Natural killer cell (primary cell): ENCODE results near the gene DEFB123. TPM values are rescaled to one million over a fixed set of nuclear protein-coding genes. Genes with fewer than 3 reads are reported as not detected.

ENCODE experiments used
- ATAC-seq, 3 donors: fragments of 150-1000 bp in 2 of 3; fragments of 200-7000 bp in 1 of 3; cut with Tn5 transposase; 1 replicate in 1 of 3; 2 replicates in 2 of 3; pipeline ENCODE4 v1.10.0; 2021; ENCODE audit warnings: mild to moderate bottlenecking in 2 of 3, moderate library complexity in 2 of 3
- DNase-seq, 2 donors: peaks; one replicate each; pipeline versions ENCODE4 v3.0.0 to v3.0.0-alpha.2; 2013 to 2021; ENCODE audit warnings: mixed read lengths in 1 of 2
- H3K27ac ChIP-seq: one replicate; pipeline ENCODE4 v1.5.1; 2013; ENCODE audit warnings: mild to moderate bottlenecking, low read length
- H3K27me3 ChIP-seq: one replicate; pipeline ENCODE4 v1.6.1; 2013; ENCODE audit warnings: low read length; ENCODE audit not compliant: control insufficient read depth, insufficient read depth
- H3K36me3 ChIP-seq: one replicate; pipeline ENCODE4 v1.6.1; 2013; ENCODE audit warnings: low read length; ENCODE audit not compliant: control insufficient read depth, insufficient read depth
- H3K4me1 ChIP-seq: one replicate; pipeline ENCODE4 v1.6.1; 2013; ENCODE audit warnings: low read length; ENCODE audit not compliant: control insufficient read depth, insufficient read depth
- H3K4me3 ChIP-seq: one replicate; pipeline ENCODE4 v1.5.1; 2013; ENCODE audit warnings: low read length
- H3K9me3 ChIP-seq: one replicate; pipeline ENCODE4 v1.6.1; 2013; ENCODE audit warnings: low read length; ENCODE audit not compliant: control insufficient read depth, insufficient read depth
- H3K27ac Mint-ChIP-seq, 2 donors: one replicate each; pipeline ENCODE4 v1.8.0; 2022; ENCODE audit warnings: mild to moderate bottlenecking in 2 of 2, mixed read lengths in 2 of 2, moderate library complexity in 1 of 2
- H3K27me3 Mint-ChIP-seq, 2 donors: one replicate each; pipeline ENCODE4 v1.8.0; 2022; ENCODE audit warnings: low read depth in 2 of 2, mixed read lengths in 2 of 2
- H3K36me3 Mint-ChIP-seq: one replicate; pipeline ENCODE4 v1.8.0; 2022; ENCODE audit warnings: mixed read lengths
- H3K4me1 Mint-ChIP-seq, 2 donors: one replicate each; pipeline ENCODE4 v1.8.0; 2022; ENCODE audit warnings: mixed read lengths in 2 of 2
- H3K4me3 Mint-ChIP-seq: one replicate; pipeline ENCODE4 v1.8.0; 2022; ENCODE audit warnings: mild to moderate bottlenecking, moderate library complexity, mixed read lengths
- H3K9me3 Mint-ChIP-seq, 2 donors: one replicate each; pipeline ENCODE4 v1.8.0; 2022; ENCODE audit warnings: mixed read lengths in 2 of 2
- WGBS: methylation state at CpG from one replicate; pipeline ENCODE4 v1.1.7; 2013; ENCODE audit warnings: missing lambda C conversion rate; ENCODE audit not compliant: insufficient coverage; 5-methylcytosine and 5-hydroxymethylcytosine counted together
- intact Hi-C: fragments of 100-400 bp; cut with micrococcal nuclease; formaldehyde crosslinking; loops from one replicate; pipeline ENCODE4 v1.14.2; 2022
- total RNA-seq, 4 donors: library from RNA; stranded (reverse); fragments of 120-200 nt in 1 of 4; gene quantifications; one replicate each; pipeline versions ENCODE4 v1.2.3 to v1.2.4, GENCODE V29; 2013 to 2022
- TF ChIP-seq, protein P1 (sequence below): fragments of 200-600 bp; IDR thresholded peaks from one replicate; pipeline ENCODE4 v1.8.0; 2022; ENCODE audit warnings: antibody characterized with exemption

The DEFB123 gene
- total RNA-seq, 3 donors from 2014 or later (not counting 1 experiment from before 2014, with no cell fraction given): not detected

DNA sequence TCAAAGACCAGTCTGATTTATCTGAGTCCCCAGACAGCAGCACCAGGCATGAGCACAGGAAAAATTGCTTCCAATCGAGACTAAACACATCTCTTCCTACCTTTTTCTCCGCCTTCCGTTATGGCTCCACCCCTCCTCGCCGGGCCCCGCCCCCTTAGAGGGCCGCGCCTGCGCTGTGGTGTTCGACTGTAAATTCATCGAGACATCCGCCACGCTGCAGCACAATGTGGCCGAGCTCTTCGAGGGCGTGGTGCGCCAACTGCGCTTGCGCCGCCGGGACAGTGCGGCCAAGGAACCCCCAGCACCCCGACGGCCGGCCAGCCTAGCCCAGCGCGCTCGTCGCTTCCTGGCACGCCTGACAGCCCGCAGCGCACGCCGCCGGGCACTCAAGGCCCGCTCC, 43.6 kb downstream of the DEFB123 start:
- no peak overlapping the region for H3K4me3 ChIP-seq
- no peaks in the 10 kb centered on the region for H3K9me3 ChIP-seq
- intact Hi-C loops: no loop called here
- no peaks in the 10 kb centered on the region for H3K36me3 ChIP-seq
- peaks cover 5 to 12% of the 10 kb centered on the region in 2 donors for H3K4me1 Mint-ChIP-seq
- no peak overlapping the region for H3K4me3 Mint-ChIP-seq
- H3K27ac ChIP-seq: no peak overlapping the region
- no peak overlapping the region for H3K27ac Mint-ChIP-seq
- no peak for ATAC-seq
- 63% methylated on average over 36 of the region's 36 CpGs for WGBS
- H3K27me3 Mint-ChIP-seq: peaks cover 31% of the 10 kb centered on the region in 2 donors
- peaks cover 2% of the 10 kb centered on the region for H3K4me1 ChIP-seq
- TF ChIP-seq, protein P1, sequence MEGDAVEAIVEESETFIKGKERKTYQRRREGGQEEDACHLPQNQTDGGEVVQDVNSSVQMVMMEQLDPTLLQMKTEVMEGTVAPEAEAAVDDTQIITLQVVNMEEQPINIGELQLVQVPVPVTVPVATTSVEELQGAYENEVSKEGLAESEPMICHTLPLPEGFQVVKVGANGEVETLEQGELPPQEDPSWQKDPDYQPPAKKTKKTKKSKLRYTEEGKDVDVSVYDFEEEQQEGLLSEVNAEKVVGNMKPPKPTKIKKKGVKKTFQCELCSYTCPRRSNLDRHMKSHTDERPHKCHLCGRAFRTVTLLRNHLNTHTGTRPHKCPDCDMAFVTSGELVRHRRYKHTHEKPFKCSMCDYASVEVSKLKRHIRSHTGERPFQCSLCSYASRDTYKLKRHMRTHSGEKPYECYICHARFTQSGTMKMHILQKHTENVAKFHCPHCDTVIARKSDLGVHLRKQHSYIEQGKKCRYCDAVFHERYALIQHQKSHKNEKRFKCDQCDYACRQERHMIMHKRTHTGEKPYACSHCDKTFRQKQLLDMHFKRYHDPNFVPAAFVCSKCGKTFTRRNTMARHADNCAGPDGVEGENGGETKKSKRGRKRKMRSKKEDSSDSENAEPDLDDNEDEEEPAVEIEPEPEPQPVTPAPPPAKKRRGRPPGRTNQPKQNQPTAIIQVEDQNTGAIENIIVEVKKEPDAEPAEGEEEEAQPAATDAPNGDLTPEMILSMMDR: no peak
- H3K27me3 ChIP-seq: peaks cover 3% of the 10 kb centered on the region
- no peaks in the 10 kb centered on the region for H3K36me3 Mint-ChIP-seq
- no peak for DNase-seq
- no peaks in the 10 kb centered on the region for H3K9me3 Mint-ChIP-seq

DNA sequence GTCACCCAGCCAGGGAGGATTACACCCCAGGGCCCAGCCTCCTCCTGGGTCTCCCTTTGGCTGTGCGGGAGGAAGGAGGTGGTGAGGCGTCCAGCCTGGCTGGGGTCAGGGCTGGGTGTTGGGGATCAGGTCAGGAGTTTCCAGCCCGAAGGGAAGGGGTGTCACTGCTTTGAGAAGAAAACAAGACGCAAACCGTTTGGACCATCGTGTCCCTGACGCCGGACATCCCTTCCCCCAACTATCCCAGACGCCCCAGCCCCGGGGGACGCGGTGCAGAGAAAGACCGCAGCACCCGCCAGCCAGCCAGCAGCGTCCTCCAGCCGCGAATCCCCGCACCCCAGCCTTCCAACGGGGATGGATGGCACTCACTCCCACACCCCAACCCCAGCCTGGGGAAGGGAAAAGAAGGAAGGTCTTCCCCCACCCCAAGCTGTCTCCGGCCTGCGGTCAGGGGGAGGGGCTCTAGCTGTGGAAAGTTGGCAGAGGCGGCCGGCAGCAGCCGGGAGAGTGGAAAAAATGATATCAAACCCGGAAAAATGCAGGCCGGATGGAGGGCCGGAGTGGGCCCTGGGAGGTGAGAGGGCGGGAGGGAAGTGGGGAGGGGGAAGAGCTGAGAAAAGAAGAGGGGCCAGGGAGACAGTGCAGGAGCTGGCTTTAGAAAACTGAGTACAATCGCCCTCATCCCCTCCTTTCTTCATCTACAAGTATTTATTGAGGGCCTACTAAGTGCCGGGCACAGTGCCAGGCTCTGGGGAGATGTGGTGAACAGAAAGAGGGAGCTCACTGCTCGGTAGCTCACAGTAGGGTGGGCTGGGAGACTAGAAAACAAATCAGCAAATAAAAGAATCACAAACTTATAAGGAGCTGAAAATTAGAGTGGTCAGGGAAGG, 45.3 kb downstream of the DEFB123 start:
- TF ChIP-seq, protein P1: no peak
- Mint-ChIP-seq H3K27ac (no peak overlapping the region), H3K27me3 (peaks cover 31% of the 10 kb centered on the region in 2 donors), H3K9me3 (no peaks in the 10 kb centered on the region), H3K36me3 (no peaks in the 10 kb centered on the region), H3K4me3 (no peak overlapping the region), H3K4me1 (peaks cover 5 to 12% of the 10 kb centered on the region in 2 donors)
- WGBS: 16% methylated on average over 22 of the region's 31 CpGs
- no peaks in the 10 kb centered on the region for H3K36me3 ChIP-seq
- H3K4me3 ChIP-seq: no peak overlapping the region
- no peaks in the 10 kb centered on the region for H3K9me3 ChIP-seq
- no peak overlapping the region for H3K27ac ChIP-seq
- ATAC-seq (no peak), DNase-seq (no peak)
- H3K27me3 ChIP-seq: peaks cover 3% of the 10 kb centered on the region
- peaks cover 2% of the 10 kb centered on the region for H3K4me1 ChIP-seq
- intact Hi-C loops: no loop called here

DNA sequence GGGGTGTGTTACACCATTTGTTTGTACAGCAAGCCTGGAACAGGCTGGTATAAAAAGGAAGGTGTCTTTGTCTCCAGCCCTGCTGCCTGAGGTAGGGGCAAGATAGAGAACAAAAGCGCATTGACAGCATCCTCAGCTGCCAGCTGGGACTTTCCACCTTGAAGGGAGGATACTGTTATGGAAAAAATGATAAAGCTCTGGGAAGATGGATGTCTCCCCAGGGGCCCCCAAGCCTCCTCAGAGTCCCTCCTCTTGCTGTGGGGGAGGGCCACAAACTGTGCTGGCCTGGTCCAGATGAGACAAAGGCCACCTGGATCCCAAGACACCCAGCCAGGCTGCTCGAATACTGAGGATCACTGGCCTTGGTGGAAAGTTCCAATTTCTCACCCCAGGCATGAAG, 47.7 kb downstream of the DEFB123 start:
- Mint-ChIP-seq H3K27ac (no peak overlapping the region), H3K4me1 (peaks cover 5 to 12% of the 10 kb centered on the region in 2 donors), H3K4me3 (no peak overlapping the region), H3K27me3 (peaks cover 20% of the 10 kb centered on the region in 2 donors), H3K36me3 (no peaks in the 10 kb centered on the region), H3K9me3 (no peaks in the 10 kb centered on the region)
- H3K36me3 ChIP-seq: no peaks in the 10 kb centered on the region
- TF ChIP-seq, protein P1: no peak
- H3K27ac ChIP-seq: no peak overlapping the region
- no peak overlapping the region for H3K4me3 ChIP-seq
- intact Hi-C loops: no loop called here
- ATAC-seq: no peak
- DNase-seq: no peak
- WGBS: 97% methylated on average over 2 of the region's 2 CpGs
- H3K4me1 ChIP-seq: peaks cover 2% of the 10 kb centered on the region
- peaks cover 3% of the 10 kb centered on the region for H3K27me3 ChIP-seq
- H3K9me3 ChIP-seq: no peaks in the 10 kb centered on the region
